ENCODE measurements around the gene CADM1.

GRCh38 chr11:115214644-115215234 lies 289.5 kb downstream of the CADM1 start:
- no peak for TF ChIP-seq EGR1 (conservative IDR thresholded peaks at IDR 0.05)
- no peak for TF ChIP-seq E2F1 (CRISPR knock-in tag; IDR thresholded peaks at IDR 0.05)
- TF ChIP-seq TARDBP (IDR thresholded peaks at IDR 0.05) = no peak
- TF ChIP-seq JUND (IDR thresholded peaks at IDR 0.05; ENCODE audit: borderline replicate concordance, low read depth, low read length) = no peak
- no peak for TF ChIP-seq JUND (tag; IDR thresholded peaks at IDR 0.05; ENCODE audit: borderline replicate concordance, low read depth, low read length)
- no peak for TF ChIP-seq CTCF (IDR thresholded peaks at IDR 0.05 in 2 of 3, conservative IDR thresholded peaks at IDR 0.05 in 1 of 3; ENCODE audit: insufficient read depth in 2 of 3, low read depth in 1 of 3, low read length in 3 of 3)

Data from K562 (cell line).